K562 (cell line): Measurements from ENCODE around the gene SEC16A. TPM values are rescaled to one million over a fixed set of nuclear protein-coding genes. Genes with fewer than 3 reads are reported as not detected.
A peak's percentile ranks its signal among the peaks of the same experiment; 100 is the strongest.

ENCODE experiments used
- BHLHE40 ChIP-seq: IDR thresholded peaks from 2 replicates; pipeline ENCODE4 v1.6.1; 2011; ENCODE audit warnings: low read length, improper control_type of control experiment
- BMI1 ChIP-seq: fragments of 150-350 bp; IDR thresholded peaks from 2 replicates; pipeline ENCODE4 v1.6.1; 2014; ENCODE audit warnings: low read length
- CREB3L1 ChIP-seq: fragments of 450-650 bp; IDR thresholded peaks from 2 replicates; pipeline ENCODE4 v1.6.1; 2014; ENCODE audit warnings: low read depth, mild to moderate bottlenecking, moderate library complexity, borderline replicate concordance
- CREM ChIP-seq: IDR thresholded peaks from 2 replicates; pipeline ENCODE4 v1.6.1; 2014; ENCODE audit warnings: antibody characterized with exemption, low read depth
- HCFC1 ChIP-seq: IDR thresholded peaks from 2 replicates; pipeline ENCODE4 v1.6.1; 2012; ENCODE audit warnings: low read depth, low read length, improper control_type of control experiment
- KDM1A ChIP-seq, 2 experiments: fragments of 450-650 bp; IDR thresholded peaks; 2 replicates each; pipeline ENCODE4 v1.6.1; 2016; ENCODE audit warnings: mild to moderate bottlenecking in 2 of 2
- MTA3 ChIP-seq: fragments of 450-650 bp; formaldehyde crosslinking; IDR thresholded peaks from 2 replicates; pipeline ENCODE4 v1.6.1; 2017; ENCODE audit warnings: mild to moderate bottlenecking, borderline replicate concordance
- MXD1 ChIP-seq: fragments of 250-450 bp; sonication (Bioruptor Pico); IDR thresholded peaks from 2 replicates; pipeline ENCODE4 v1.8.0; 2021; ENCODE audit warnings: borderline replicate concordance, mild to moderate bottlenecking, moderate library complexity; ENCODE audit not compliant: poor library complexity, severe bottlenecking
- NEUROD1 ChIP-seq: fragments of 150-350 bp; IDR thresholded peaks from 2 replicates; pipeline ENCODE4 v1.6.1; 2014; ENCODE audit warnings: borderline replicate concordance, low read length, low read depth; ENCODE audit not compliant: partially characterized antibody
- NRF1 ChIP-seq, 2 experiments: fragments of 450-650 bp; IDR thresholded peaks in 1 of 2; conservative IDR thresholded peaks in 1 of 2; 2 replicates each; pipeline ENCODE4 v1.6.1; 2014; ENCODE audit warnings: mild to moderate bottlenecking in 2 of 2
- POLR2A ChIP-seq: fragments of 450-650 bp; conservative IDR thresholded peaks from 2 replicates; pipeline ENCODE4 v1.6.1; 2016
- RBM25 ChIP-seq: fragments of 200-400 bp; formaldehyde crosslinking; IDR thresholded peaks from 2 replicates; pipeline ENCODE4 v1.6.1; 2018; ENCODE audit warnings: low read length, low read depth, moderate library complexity; ENCODE audit not compliant: severe bottlenecking
- RFX1 ChIP-seq: fragments of 450-650 bp; IDR thresholded peaks from 2 replicates; pipeline ENCODE4 v1.6.1; 2016; ENCODE audit warnings: mild to moderate bottlenecking, moderate library complexity
- TCF7 ChIP-seq: sonication (generic); IDR thresholded peaks from 2 replicates; pipeline ENCODE4 v1.6.1; 2016; ENCODE audit warnings: antibody characterized with exemption, borderline replicate concordance
- ZBTB1 ChIP-seq: sonication (generic); formaldehyde crosslinking; IDR thresholded peaks from 2 replicates; pipeline ENCODE4 v1.8.1; 2023; ENCODE audit warnings: missing genetic modification reagents, low read depth, mild to moderate bottlenecking, borderline replicate concordance
- ZC3H4 ChIP-seq: sonication (generic); formaldehyde crosslinking; IDR thresholded peaks from 2 replicates; pipeline ENCODE4 v1.9.0; 2021; ENCODE audit warnings: missing genetic modification reagents, borderline replicate concordance
- ZNF395 ChIP-seq: fragments of 200-800 bp; sonication (Bioruptor generic); IDR thresholded peaks from 2 replicates; pipeline ENCODE4 v1.6.1; 2017; ENCODE audit warnings: missing genetic modification characterization, missing compliant biosample characterization
- polyA plus RNA-seq, 8 experiments: library from polyadenylated mRNA; depleted of rRNA in 4 of 8; stranded (reverse) in 5 of 8; unstranded in 3 of 8; fragments of >200 nt; fragmentation: Nextera tagmentation in 2 of 8; fragmentation: Illumina TruSeq in 1 of 8; extraction: Ambion mirVana in 2 of 8; extraction: Trizol in 1 of 8; gene quantifications; 2 replicates each; pipeline versions ENCODE4 v1.2.1 to v1.2.3, GENCODE V29; 2011 to 2014; ENCODE audit warnings: inconsistent platforms in 1 of 8, missing spikeins in 1 of 8
- total RNA-seq, 7 experiments: library from RNA; depleted of rRNA in 6 of 7; stranded (reverse); fragments of >200 nt in 6 of 7; fragmentation: Illumina TruSeq in 2 of 7; extraction: Trizol in 2 of 7; gene quantifications; 2 replicates each; pipeline versions ENCODE4 v1.2.1 to v1.2.3, GENCODE V29; 2011 to 2021; ENCODE audit warnings: low replicate concordance in 1 of 7
- TF ChIP-seq, protein P1 (sequence below): fragments of 450-650 bp; IDR thresholded peaks from 2 replicates; pipeline ENCODE4 v1.6.1; 2018; ENCODE audit not compliant: partially characterized antibody
- TF ChIP-seq, protein P2 (sequence below): sonication (generic); formaldehyde crosslinking; IDR thresholded peaks from 2 replicates; pipeline ENCODE4 v1.8.1; 2023; ENCODE audit warnings: mild to moderate bottlenecking, missing genetic modification reagents

Gene SEC16A
- total and polyA plus RNA-seq, 9 of the 15 experiments (the other 6 are each of a cell fraction or from before 2014, with no cell fraction given): 8.3 to 62.8 (median 14.0) TPM

DNA sequence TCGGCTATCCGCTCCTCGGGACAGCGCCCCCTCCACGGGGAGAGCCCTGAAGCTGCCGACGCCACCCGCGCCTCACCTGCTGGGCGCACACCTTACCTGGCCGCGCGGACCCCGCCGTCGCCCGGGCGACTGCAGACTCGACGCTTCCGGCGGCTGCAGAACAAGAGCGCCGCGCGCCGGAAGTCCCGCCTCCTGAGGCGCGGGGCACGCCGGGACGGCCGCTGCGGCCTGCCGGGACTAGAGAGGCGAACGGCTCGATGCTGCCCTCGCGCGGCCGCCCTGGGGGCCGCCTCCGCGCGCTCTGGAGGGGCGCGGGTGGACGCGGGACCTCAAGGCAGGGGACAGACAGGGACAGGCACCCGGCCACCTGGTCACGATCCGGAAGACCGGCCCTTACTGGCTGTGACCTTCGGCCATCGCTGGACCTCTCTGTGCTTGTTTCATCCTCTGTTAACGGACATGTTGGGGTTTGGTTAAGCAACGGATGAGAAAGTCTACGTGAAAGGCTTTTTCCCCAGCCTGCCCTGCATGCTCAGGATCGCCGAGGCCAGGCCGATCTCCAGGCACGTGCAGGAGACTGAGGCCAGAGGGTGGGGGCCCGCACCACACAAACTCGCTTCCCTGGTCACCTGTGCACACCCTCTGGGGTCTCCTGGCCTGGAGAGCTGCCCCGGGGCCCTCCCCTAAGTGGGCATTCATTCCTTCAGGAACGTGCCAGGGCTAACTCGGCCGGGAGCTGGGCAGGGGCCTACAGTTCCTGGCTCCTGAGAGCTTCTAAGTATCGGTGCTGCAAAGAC, 82.6 kb downstream of the SEC16A start, which contains the start of gene SNAPC4 (continued):
- 0 out of 2 replicates have a peak, but pooled peaks have one; percentile 25 for TF ChIP-seq ZNF395
- TF ChIP-seq, protein P1, sequence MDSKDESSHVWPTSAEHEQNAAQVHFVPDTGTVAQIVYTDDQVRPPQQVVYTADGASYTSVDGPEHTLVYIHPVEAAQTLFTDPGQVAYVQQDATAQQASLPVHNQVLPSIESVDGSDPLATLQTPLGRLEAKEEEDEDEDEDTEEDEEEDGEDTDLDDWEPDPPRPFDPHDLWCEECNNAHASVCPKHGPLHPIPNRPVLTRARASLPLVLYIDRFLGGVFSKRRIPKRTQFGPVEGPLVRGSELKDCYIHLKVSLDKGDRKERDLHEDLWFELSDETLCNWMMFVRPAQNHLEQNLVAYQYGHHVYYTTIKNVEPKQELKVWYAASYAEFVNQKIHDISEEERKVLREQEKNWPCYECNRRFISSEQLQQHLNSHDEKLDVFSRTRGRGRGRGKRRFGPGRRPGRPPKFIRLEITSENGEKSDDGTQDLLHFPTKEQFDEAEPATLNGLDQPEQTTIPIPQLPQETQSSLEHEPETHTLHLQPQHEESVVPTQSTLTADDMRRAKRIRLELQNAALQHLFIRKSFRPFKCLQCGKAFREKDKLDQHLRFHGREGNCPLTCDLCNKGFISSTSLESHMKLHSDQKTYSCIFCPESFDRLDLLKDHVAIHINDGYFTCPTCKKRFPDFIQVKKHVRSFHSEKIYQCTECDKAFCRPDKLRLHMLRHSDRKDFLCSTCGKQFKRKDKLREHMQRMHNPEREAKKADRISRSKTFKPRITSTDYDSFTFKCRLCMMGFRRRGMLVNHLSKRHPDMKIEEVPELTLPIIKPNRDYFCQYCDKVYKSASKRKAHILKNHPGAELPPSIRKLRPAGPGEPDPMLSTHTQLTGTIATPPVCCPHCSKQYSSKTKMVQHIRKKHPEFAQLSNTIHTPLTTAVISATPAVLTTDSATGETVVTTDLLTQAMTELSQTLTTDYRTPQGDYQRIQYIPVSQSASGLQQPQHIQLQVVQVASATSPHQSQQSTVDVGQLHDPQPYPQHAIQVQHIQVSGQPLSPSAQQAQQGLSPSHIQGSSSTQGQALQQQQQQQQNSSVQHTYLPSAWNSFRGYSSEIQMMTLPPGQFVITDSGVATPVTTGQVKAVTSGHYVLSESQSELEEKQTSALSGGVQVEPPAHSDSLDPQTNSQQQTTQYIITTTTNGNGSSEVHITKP: no peak
- TF ChIP-seq POLR2A: peak; percentile 68
- 0 out of 2 replicates have a peak, but pooled peaks have one; percentile 11 for TF ChIP-seq ZBTB1 (CRISPR knock-in tag)
- TF ChIP-seq RBM25: no peak
- TF ChIP-seq HCFC1: peak; percentile 79
- 0 out of 4 replicates have a peak, but pooled peaks of 1 of the 2 experiments have one; percentile 6 for TF ChIP-seq NRF1 (conservative IDR thresholded peaks at IDR 0.05 in 1 of 2, IDR thresholded peaks at IDR 0.05 in 1 of 2)
- peak; percentile 59 for TF ChIP-seq BHLHE40
- peak; percentile 84 for TF ChIP-seq RFX1
- TF ChIP-seq KDM1A (IDR thresholded peaks at IDR 0.05): no peak
- peak; percentile 48; the same call in 1 of the 2 replicates for TF ChIP-seq BMI1
- TF ChIP-seq MXD1: peak; percentile 26
- TF ChIP-seq TCF7: peak; percentile 68; the same call in 1 of the 2 replicates
- TF ChIP-seq ZC3H4 (CRISPR knock-in tag): 0 out of 2 replicates have a peak, but pooled peaks have one; percentile 44
- peak; percentile 79 for TF ChIP-seq MTA3
- TF ChIP-seq CREM: peak; percentile 85
- TF ChIP-seq, protein P2, sequence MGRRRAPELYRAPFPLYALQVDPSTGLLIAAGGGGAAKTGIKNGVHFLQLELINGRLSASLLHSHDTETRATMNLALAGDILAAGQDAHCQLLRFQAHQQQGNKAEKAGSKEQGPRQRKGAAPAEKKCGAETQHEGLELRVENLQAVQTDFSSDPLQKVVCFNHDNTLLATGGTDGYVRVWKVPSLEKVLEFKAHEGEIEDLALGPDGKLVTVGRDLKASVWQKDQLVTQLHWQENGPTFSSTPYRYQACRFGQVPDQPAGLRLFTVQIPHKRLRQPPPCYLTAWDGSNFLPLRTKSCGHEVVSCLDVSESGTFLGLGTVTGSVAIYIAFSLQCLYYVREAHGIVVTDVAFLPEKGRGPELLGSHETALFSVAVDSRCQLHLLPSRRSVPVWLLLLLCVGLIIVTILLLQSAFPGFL (CRISPR knock-in tag): peak; percentile 72; the same call in 1 of the 2 replicates
- peak; percentile 41; the same call in 1 of the 2 replicates for TF ChIP-seq CREB3L1
- peak; percentile 8 for TF ChIP-seq NEUROD1
